ENCODE measurements around the gene CDYL2.
"Not testable (repeated sequence)": the region's sequence is repeated elsewhere in the genome, so short reads cannot be mapped to it uniquely, and the experiment has no call there.

The CDYL2 gene

GRCh38 chr16:80743772-80744171 is 60.6 kb downstream of the CDYL2 start:
- DNase-seq (ENCODE audit: low read depth) = no peak

- no peak for DNase-seq (ENCODE audit: low read depth)
Measured at GRCh38 chr16:80743273-80743672, 61.1 kb downstream of the CDYL2 start.

GRCh38 chr16:80742331-80742730 is 62.1 kb downstream of the CDYL2 start:
- no peak for DNase-seq (ENCODE audit: low read depth)

GRCh38 chr16:80741724-80742123 is 62.7 kb downstream of the CDYL2 start:
- no peak for DNase-seq (ENCODE audit: low read depth)

GRCh38 chr16:80739523-80739922 is 64.9 kb downstream of the CDYL2 start:
- no peak for DNase-seq (ENCODE audit: low read depth)

GRCh38 chr16:80738521-80738920 is 65.9 kb downstream of the CDYL2 start:
- DNase-seq (ENCODE audit: low read depth) = no peak

GRCh38 chr16:80735846-80736245 is 68.6 kb downstream of the CDYL2 start:
- no peak for DNase-seq (ENCODE audit: low read depth)

- DNase-seq (ENCODE audit: low read depth) = no peak
Measured at GRCh38 chr16:80733407-80733806, 71.0 kb downstream of the CDYL2 start.

GRCh38 chr16:80731915-80732314 is 72.5 kb downstream of the CDYL2 start:
- no peak for DNase-seq (ENCODE audit: low read depth)

- not testable (repeated sequence) for DNase-seq (ENCODE audit: low read depth)
Measured at GRCh38 chr16:80727066-80727763, 77.2 kb downstream of the CDYL2 start.

- no peak for DNase-seq (ENCODE audit: low read depth)
Measured at GRCh38 chr16:80725566-80726162, 78.7 kb downstream of the CDYL2 start.

- no peak for DNase-seq (ENCODE audit: low read depth)
Measured at GRCh38 chr16:80723981-80724380, 80.4 kb downstream of the CDYL2 start.

GRCh38 chr16:80723091-80723490 is 81.3 kb downstream of the CDYL2 start:
- no peak for DNase-seq (ENCODE audit: low read depth)

GRCh38 chr16:80720804-80721371 is 83.5 kb downstream of the CDYL2 start:
- no peak for DNase-seq (ENCODE audit: low read depth)

GRCh38 chr16:80719573-80719972 is 84.8 kb downstream of the CDYL2 start:
- DNase-seq (ENCODE audit: low read depth) = no peak

GRCh38 chr16:80718480-80719220 is 85.7 kb downstream of the CDYL2 start:
- DNase-seq (ENCODE audit: low read depth) = no peak

GRCh38 chr16:80717611-80718010 is 86.8 kb downstream of the CDYL2 start:
- DNase-seq (ENCODE audit: low read depth) = no peak

- no peak for DNase-seq (ENCODE audit: low read depth)
Measured at GRCh38 chr16:80716564-80717139, 87.7 kb downstream of the CDYL2 start.

- no peak for DNase-seq (ENCODE audit: low read depth)
Measured at GRCh38 chr16:80711406-80711805, 93.0 kb downstream of the CDYL2 start.

- DNase-seq (ENCODE audit: low read depth) = no peak
Measured at GRCh38 chr16:80710918-80711317, 93.5 kb downstream of the CDYL2 start.

- no peak for DNase-seq (ENCODE audit: low read depth)
Measured at GRCh38 chr16:80708823-80709222, 95.6 kb downstream of the CDYL2 start.

GRCh38 chr16:80707686-80708085 is 96.7 kb downstream of the CDYL2 start:
- no peak for DNase-seq (ENCODE audit: low read depth)

- DNase-seq (ENCODE audit: low read depth) = no peak
Measured at GRCh38 chr16:80705596-80705995, 98.8 kb downstream of the CDYL2 start.

Data from activated T-cell treated with anti-CD3 and anti-CD28 coated beads for 24 hours (primary cell).